K562 (cell line): ENCODE results near the gene CFAP69. TPM values are rescaled to one million over a fixed set of nuclear protein-coding genes. Genes with fewer than 3 reads are reported as not detected.
A peak's percentile ranks its signal among the peaks of the same experiment; 100 is the strongest.

Experiments
- ADNP ChIP-seq: fragments of 200-800 bp; sonication (Bioruptor generic); IDR thresholded peaks from 2 replicates; pipeline ENCODE4 v1.6.1; 2016; ENCODE audit warnings: missing genetic modification characterization, missing compliant biosample characterization
- ATF1 ChIP-seq, 2 experiments: fragments of 450-650 bp in 1 of 2; IDR thresholded peaks; 2 replicates each; pipeline ENCODE4 v1.6.1; 2016; ENCODE audit warnings: missing compliant biosample characterization in 1 of 2, missing genetic modification characterization in 1 of 2
- CREBBP ChIP-seq: IDR thresholded peaks from one replicate; pipeline ENCODE4 v1.6.1; 2012; ENCODE audit warnings: low read depth, mild to moderate bottlenecking, control low read depth, inconsistent platforms, low read length
- HSF4 ChIP-seq: fragments of 250-450 bp; sonication (Bioruptor Pico); IDR thresholded peaks from 2 replicates; pipeline ENCODE4 v2.1.2; 2022; ENCODE audit warnings: mild to moderate bottlenecking, moderate library complexity, borderline replicate concordance
- MAZ ChIP-seq, 2 experiments: fragments of 450-650 bp in 1 of 2; sonication (generic) in 1 of 2; formaldehyde crosslinking; IDR thresholded peaks in 1 of 2; conservative IDR thresholded peaks in 1 of 2; 2 replicates each; pipeline versions ENCODE4 v1.4.0 to v1.5.0; 2020; ENCODE audit warnings: mild to moderate bottlenecking in 1 of 2, missing genetic modification reagents in 1 of 2
- MYC ChIP-seq, 2 experiments: fragments of 250-450 bp in 1 of 2; sonication (Bioruptor Pico) in 1 of 2; IDR thresholded peaks; 2 replicates each; pipeline versions ENCODE4 v1.5.1 to v1.6.1; 2012 to 2021; ENCODE audit warnings: low read depth in 2 of 2, borderline replicate concordance in 1 of 2, improper control_type of control experiment in 1 of 2, low read length in 1 of 2, mild to moderate bottlenecking in 1 of 2, moderate library complexity in 1 of 2
- NCOA4 ChIP-seq: fragments of 450-650 bp; IDR thresholded peaks from 2 replicates; pipeline ENCODE4 v1.6.1; 2018; ENCODE audit warnings: mild to moderate bottlenecking; ENCODE audit not compliant: partially characterized antibody
- POLR2AphosphoS2 ChIP-seq: IDR thresholded peaks from 2 replicates; pipeline ENCODE4 v1.6.1; 2012; ENCODE audit warnings: low read length, improper control_type of control experiment
- SP2 ChIP-seq: IDR thresholded peaks from 2 replicates; pipeline ENCODE4 v1.6.1; 2011; ENCODE audit warnings: mild to moderate bottlenecking, low read depth, low read length, moderate library complexity; ENCODE audit not compliant: poor library complexity, severe bottlenecking; ENCODE audit errors: extremely low read depth
- TAL1 ChIP-seq: fragments of 450-650 bp; IDR thresholded peaks from 2 replicates; pipeline ENCODE4 v1.6.1; 2016; ENCODE audit warnings: mild to moderate bottlenecking
- TEAD4 ChIP-seq, 2 experiments: sonication (generic) in 1 of 2; formaldehyde crosslinking in 1 of 2; IDR thresholded peaks; 2 replicates each; pipeline versions ENCODE4 v1.6.1 to v1.8.0; 2012 to 2022; ENCODE audit warnings: borderline replicate concordance in 1 of 2, inconsistent platforms in 1 of 2, low read length in 1 of 2, mild to moderate bottlenecking in 1 of 2, missing genetic modification reagents in 1 of 2
- ZNF12 ChIP-seq: sonication (generic); formaldehyde crosslinking; IDR thresholded peaks from 2 replicates; pipeline ENCODE4 v1.4.0; 2020; ENCODE audit warnings: mild to moderate bottlenecking, missing genetic modification reagents
- ZNF668 ChIP-seq: fragments of 250-450 bp; sonication (Bioruptor Pico); IDR thresholded peaks from 2 replicates; pipeline ENCODE4 v1.8.0; 2022; ENCODE audit warnings: mild to moderate bottlenecking, inconsistent platforms
- ZNF76 ChIP-seq: fragments of 250-450 bp; sonication (Bioruptor Pico); IDR thresholded peaks from 2 replicates; pipeline ENCODE4 v1.4.0; 2020; ENCODE audit warnings: mild to moderate bottlenecking, moderate library complexity, borderline replicate concordance
- polyA plus RNA-seq, 8 experiments: library from polyadenylated mRNA; depleted of rRNA in 4 of 8; stranded (reverse) in 5 of 8; unstranded in 3 of 8; fragments of >200 nt; fragmentation: Nextera tagmentation in 2 of 8; fragmentation: Illumina TruSeq in 1 of 8; extraction: Ambion mirVana in 2 of 8; extraction: Trizol in 1 of 8; gene quantifications; 2 replicates each; pipeline versions ENCODE4 v1.2.1 to v1.2.3, GENCODE V29; 2011 to 2014; ENCODE audit warnings: inconsistent platforms in 1 of 8, missing spikeins in 1 of 8
- total RNA-seq, 7 experiments: library from RNA; depleted of rRNA in 6 of 7; stranded (reverse); fragments of >200 nt in 6 of 7; fragmentation: Illumina TruSeq in 2 of 7; extraction: Trizol in 2 of 7; gene quantifications; 2 replicates each; pipeline versions ENCODE4 v1.2.1 to v1.2.3, GENCODE V29; 2011 to 2021; ENCODE audit warnings: low replicate concordance in 1 of 7
- TF ChIP-seq, protein P1 (sequence below): sonication (generic); formaldehyde crosslinking; IDR thresholded peaks from 2 replicates; pipeline ENCODE4 v1.8.0; 2023; ENCODE audit warnings: mild to moderate bottlenecking, missing genetic modification reagents
- TF ChIP-seq, protein P2 (sequence below): fragments of 250-450 bp; sonication (Bioruptor Pico); IDR thresholded peaks from 2 replicates; pipeline ENCODE4 v1.5.0; 2020; ENCODE audit warnings: mild to moderate bottlenecking
- TF ChIP-seq, protein P3 (sequence below): fragments of 250-450 bp; sonication (Bioruptor Pico); IDR thresholded peaks from 2 replicates; pipeline ENCODE4 v1.8.0; 2021; ENCODE audit warnings: mild to moderate bottlenecking, moderate library complexity
- TF ChIP-seq, protein P4 (sequence below): sonication (generic); formaldehyde crosslinking; IDR thresholded peaks from 2 replicates; pipeline ENCODE4 v1.8.0; 2022; ENCODE audit warnings: mild to moderate bottlenecking, missing genetic modification reagents

The CFAP69 gene
- total and polyA plus RNA-seq, 9 of the 15 experiments (the other 6 are each of a cell fraction or from before 2014, with no cell fraction given): 0.24 to 5.1 (median 1.7) TPM

DNA sequence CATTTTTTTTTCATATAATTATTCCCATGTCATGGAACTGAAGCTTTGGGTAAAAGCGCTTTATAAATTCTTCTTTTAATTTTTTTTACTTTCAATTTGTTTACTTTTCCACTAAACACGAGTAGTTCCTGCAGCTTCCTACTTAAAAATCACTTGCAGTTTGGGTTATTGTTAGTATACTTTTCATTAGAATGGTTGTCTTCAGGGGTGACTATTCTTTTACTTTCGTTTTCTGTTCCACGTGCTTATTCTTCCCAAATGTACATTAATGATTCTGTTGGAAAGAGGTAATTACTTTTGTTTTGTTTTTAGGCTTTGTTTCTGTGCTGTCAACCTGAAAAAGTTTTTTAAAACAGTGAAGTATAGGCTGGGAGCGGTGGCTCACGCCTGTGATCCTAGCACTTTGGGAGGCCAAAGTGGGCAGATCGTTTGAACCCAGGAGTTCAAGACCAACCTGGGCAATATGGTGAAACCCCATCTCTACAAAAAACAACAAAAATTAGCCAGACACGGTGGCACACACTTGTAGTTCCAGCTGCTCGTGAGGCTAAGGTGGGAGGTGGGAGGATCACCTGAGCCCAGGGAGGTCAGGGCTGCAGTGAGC lies 5.2 kb upstream of the CFAP69 start (continued):
- TF ChIP-seq TEAD4 (IDR thresholded peaks at IDR 0.05; ENCODE audit: low read length) (no peak), TEAD4 (CRISPR knock-in tag; IDR thresholded peaks at IDR 0.05; ENCODE audit: borderline replicate concordance) (no peak), POLR2AphosphoS2 (no peak), CREBBP (no peak), NCOA4 (no peak), MAZ (CRISPR knock-in tag; conservative IDR thresholded peaks at IDR 0.05 in 1 of 2, IDR thresholded peaks at IDR 0.05 in 1 of 2) (no peak), ADNP (tag) (peak; percentile 34; the same call in 1 of the 2 replicates), HSF4 (CRISPR knock-in tag) (no peak), SP2 (no peak), TAL1 (no peak), MYC (IDR thresholded peaks at IDR 0.05; ENCODE audit: low read depth, low read length) (no peak), MYC (CRISPR knock-in tag; IDR thresholded peaks at IDR 0.05; ENCODE audit: borderline replicate concordance, low read depth) (no peak), ZNF12 (CRISPR knock-in tag) (no peak), ZNF668 (no peak), ATF1 (CRISPR knock-in tag; IDR thresholded peaks at IDR 0.05) (no peak), ATF1 (tag; IDR thresholded peaks at IDR 0.05) (no peak), ZNF76 (CRISPR knock-in tag) (no peak)
- TF ChIP-seq, protein P1, sequence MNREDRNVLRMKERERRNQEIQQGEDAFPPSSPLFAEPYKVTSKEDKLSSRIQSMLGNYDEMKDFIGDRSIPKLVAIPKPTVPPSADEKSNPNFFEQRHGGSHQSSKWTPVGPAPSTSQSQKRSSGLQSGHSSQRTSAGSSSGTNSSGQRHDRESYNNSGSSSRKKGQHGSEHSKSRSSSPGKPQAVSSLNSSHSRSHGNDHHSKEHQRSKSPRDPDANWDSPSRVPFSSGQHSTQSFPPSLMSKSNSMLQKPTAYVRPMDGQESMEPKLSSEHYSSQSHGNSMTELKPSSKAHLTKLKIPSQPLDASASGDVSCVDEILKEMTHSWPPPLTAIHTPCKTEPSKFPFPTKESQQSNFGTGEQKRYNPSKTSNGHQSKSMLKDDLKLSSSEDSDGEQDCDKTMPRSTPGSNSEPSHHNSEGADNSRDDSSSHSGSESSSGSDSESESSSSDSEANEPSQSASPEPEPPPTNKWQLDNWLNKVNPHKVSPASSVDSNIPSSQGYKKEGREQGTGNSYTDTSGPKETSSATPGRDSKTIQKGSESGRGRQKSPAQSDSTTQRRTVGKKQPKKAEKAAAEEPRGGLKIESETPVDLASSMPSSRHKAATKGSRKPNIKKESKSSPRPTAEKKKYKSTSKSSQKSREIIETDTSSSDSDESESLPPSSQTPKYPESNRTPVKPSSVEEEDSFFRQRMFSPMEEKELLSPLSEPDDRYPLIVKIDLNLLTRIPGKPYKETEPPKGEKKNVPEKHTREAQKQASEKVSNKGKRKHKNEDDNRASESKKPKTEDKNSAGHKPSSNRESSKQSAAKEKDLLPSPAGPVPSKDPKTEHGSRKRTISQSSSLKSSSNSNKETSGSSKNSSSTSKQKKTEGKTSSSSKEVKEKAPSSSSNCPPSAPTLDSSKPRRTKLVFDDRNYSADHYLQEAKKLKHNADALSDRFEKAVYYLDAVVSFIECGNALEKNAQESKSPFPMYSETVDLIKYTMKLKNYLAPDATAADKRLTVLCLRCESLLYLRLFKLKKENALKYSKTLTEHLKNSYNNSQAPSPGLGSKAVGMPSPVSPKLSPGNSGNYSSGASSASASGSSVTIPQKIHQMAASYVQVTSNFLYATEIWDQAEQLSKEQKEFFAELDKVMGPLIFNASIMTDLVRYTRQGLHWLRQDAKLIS: no peak
- TF ChIP-seq, protein P2, sequence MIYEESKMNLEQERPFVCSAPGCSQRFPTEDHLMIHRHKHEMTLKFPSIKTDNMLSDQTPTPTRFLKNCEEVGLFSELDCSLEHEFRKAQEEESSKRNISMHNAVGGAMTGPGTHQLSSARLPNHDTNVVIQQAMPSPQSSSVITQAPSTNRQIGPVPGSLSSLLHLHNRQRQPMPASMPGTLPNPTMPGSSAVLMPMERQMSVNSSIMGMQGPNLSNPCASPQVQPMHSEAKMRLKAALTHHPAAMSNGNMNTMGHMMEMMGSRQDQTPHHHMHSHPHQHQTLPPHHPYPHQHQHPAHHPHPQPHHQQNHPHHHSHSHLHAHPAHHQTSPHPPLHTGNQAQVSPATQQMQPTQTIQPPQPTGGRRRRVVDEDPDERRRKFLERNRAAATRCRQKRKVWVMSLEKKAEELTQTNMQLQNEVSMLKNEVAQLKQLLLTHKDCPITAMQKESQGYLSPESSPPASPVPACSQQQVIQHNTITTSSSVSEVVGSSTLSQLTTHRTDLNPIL (CRISPR knock-in tag): no peak
- TF ChIP-seq, protein P3, sequence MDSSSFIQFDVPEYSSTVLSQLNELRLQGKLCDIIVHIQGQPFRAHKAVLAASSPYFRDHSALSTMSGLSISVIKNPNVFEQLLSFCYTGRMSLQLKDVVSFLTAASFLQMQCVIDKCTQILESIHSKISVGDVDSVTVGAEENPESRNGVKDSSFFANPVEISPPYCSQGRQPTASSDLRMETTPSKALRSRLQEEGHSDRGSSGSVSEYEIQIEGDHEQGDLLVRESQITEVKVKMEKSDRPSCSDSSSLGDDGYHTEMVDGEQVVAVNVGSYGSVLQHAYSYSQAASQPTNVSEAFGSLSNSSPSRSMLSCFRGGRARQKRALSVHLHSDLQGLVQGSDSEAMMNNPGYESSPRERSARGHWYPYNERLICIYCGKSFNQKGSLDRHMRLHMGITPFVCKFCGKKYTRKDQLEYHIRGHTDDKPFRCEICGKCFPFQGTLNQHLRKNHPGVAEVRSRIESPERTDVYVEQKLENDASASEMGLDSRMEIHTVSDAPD (CRISPR knock-in tag): no peak
- TF ChIP-seq, protein P4, sequence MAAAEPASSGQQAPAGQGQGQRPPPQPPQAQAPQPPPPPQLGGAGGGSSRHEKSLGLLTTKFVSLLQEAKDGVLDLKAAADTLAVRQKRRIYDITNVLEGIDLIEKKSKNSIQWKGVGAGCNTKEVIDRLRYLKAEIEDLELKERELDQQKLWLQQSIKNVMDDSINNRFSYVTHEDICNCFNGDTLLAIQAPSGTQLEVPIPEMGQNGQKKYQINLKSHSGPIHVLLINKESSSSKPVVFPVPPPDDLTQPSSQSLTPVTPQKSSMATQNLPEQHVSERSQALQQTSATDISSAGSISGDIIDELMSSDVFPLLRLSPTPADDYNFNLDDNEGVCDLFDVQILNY: no peak
